Liver (tissue), 9 donors: ENCODE measurements around the gene TEX28. TPM values are rescaled to one million over a fixed set of nuclear protein-coding genes. Genes with fewer than 3 reads are reported as not detected.
"Not testable (repeated sequence)": the region's sequence is repeated elsewhere in the genome, so short reads cannot be mapped to it uniquely, and the experiment has no call there.

Experiments used
- DNase-seq: peaks from one replicate; pipeline ENCODE4 v3.0.0-alpha.2; 2017; ENCODE audit warnings: low spot score
- H3K27ac ChIP-seq, 2 donors: one replicate each; pipeline ENCODE4 v1.7.0; 2013; ENCODE audit warnings: inconsistent platforms in 2 of 2, low read length in 2 of 2, control low read depth in 1 of 2, low read depth in 1 of 2, mild to moderate bottlenecking in 1 of 2
- H3K27me3 ChIP-seq, 4 donors: one replicate each; pipeline versions ENCODE4 v1.6.1 to v1.7.0; 2013; ENCODE audit warnings: low read length in 3 of 4, inconsistent platforms in 1 of 4, mild to moderate bottlenecking in 1 of 4, moderate library complexity in 1 of 4; ENCODE audit not compliant: control insufficient read depth in 4 of 4, insufficient read depth in 4 of 4
- H3K36me3 ChIP-seq, 4 donors: one replicate each; pipeline versions ENCODE4 v1.6.1 to v1.7.0; 2013; ENCODE audit warnings: low read length in 3 of 4, mild to moderate bottlenecking in 3 of 4, low read depth in 1 of 4, moderate library complexity in 1 of 4; ENCODE audit not compliant: control insufficient read depth in 4 of 4, insufficient read depth in 3 of 4
- H3K4me1 ChIP-seq, 4 donors: one replicate each; pipeline versions ENCODE4 v1.6.1 to v1.7.0; 2013; ENCODE audit warnings: low read length in 3 of 4, mild to moderate bottlenecking in 3 of 4, moderate library complexity in 1 of 4; ENCODE audit not compliant: control insufficient read depth in 4 of 4, insufficient read depth in 4 of 4
- H3K4me3 ChIP-seq, 3 donors: one replicate each; pipeline versions ENCODE4 v1.6.1 to v1.7.0; 2013; ENCODE audit warnings: low read length in 3 of 3, control low read depth in 1 of 3, low read depth in 1 of 3, mild to moderate bottlenecking in 1 of 3
- H3K9ac ChIP-seq, 2 donors: one replicate each; pipeline ENCODE4 v1.7.0; 2013; ENCODE audit warnings: low read length in 2 of 2, mild to moderate bottlenecking in 2 of 2, moderate library complexity in 2 of 2, control low read depth in 1 of 2, low read depth in 1 of 2
- H3K9me3 ChIP-seq, 4 donors: one replicate each; pipeline versions ENCODE4 v1.6.1 to v1.7.0; 2013; ENCODE audit warnings: low read length in 3 of 4; ENCODE audit not compliant: control insufficient read depth in 4 of 4
- ATF3 ChIP-seq: IDR thresholded peaks from 2 replicates; pipeline ENCODE4 v1.6.1; 2016; ENCODE audit warnings: antibody characterized with exemption
- CTCF ChIP-seq: fragments of 150-350 bp; IDR thresholded peaks from 2 replicates; pipeline ENCODE4 v1.5.1; 2017; ENCODE audit warnings: improper control_type of control experiment, low read depth, low read length; ENCODE audit not compliant: missing input control
- EGR1 ChIP-seq, 2 donors: IDR thresholded peaks; 2 replicates each; pipeline ENCODE4 v1.6.1; 2016 to 2018; ENCODE audit warnings: antibody characterized with exemption in 2 of 2, low read depth in 2 of 2
- FOXA1 ChIP-seq: IDR thresholded peaks from 2 replicates; pipeline ENCODE4 v1.6.1; 2016; ENCODE audit warnings: antibody characterized with exemption
- FOXA2 ChIP-seq: IDR thresholded peaks from 2 replicates; pipeline ENCODE4 v1.6.1; 2016; ENCODE audit warnings: antibody characterized with exemption
- GABPA ChIP-seq, 2 donors: IDR thresholded peaks in 1 of 2; conservative IDR thresholded peaks in 1 of 2; 2 replicates each; pipeline ENCODE4 v1.6.1; 2016; ENCODE audit warnings: antibody characterized with exemption in 2 of 2, mild to moderate bottlenecking in 1 of 2, moderate library complexity in 1 of 2
- HNF4A ChIP-seq, 2 donors: conservative IDR thresholded peaks; 2 replicates each; pipeline ENCODE4 v1.6.1; 2016; ENCODE audit warnings: antibody characterized with exemption in 2 of 2, mild to moderate bottlenecking in 2 of 2
- HNF4G ChIP-seq: IDR thresholded peaks from 2 replicates; pipeline ENCODE4 v1.6.1; 2016; ENCODE audit warnings: antibody characterized with exemption
- JUND ChIP-seq, 2 donors: IDR thresholded peaks; 2 replicates each; pipeline ENCODE4 v1.6.1; 2016; ENCODE audit warnings: antibody characterized with exemption in 2 of 2
- MAX ChIP-seq: IDR thresholded peaks from 2 replicates; pipeline ENCODE4 v1.6.1; 2016; ENCODE audit warnings: antibody characterized with exemption
- NR2F2 ChIP-seq: IDR thresholded peaks from 2 replicates; pipeline ENCODE4 v1.6.1; 2016; ENCODE audit warnings: antibody characterized with exemption
- RAD21 ChIP-seq, 2 donors: IDR thresholded peaks; 2 replicates each; pipeline ENCODE4 v1.6.1; 2016; ENCODE audit warnings: antibody characterized with exemption in 2 of 2, mild to moderate bottlenecking in 2 of 2
- REST ChIP-seq: IDR thresholded peaks from 2 replicates; pipeline ENCODE4 v1.6.1; 2016; ENCODE audit warnings: antibody characterized with exemption, mild to moderate bottlenecking
- RXRA ChIP-seq, 2 donors: IDR thresholded peaks; 2 replicates each; pipeline ENCODE4 v1.6.1; 2017 to 2018; ENCODE audit warnings: antibody characterized with exemption in 2 of 2, mild to moderate bottlenecking in 1 of 2
- SP1 ChIP-seq: IDR thresholded peaks from 2 replicates; pipeline ENCODE4 v1.6.1; 2018; ENCODE audit warnings: antibody characterized with exemption, mild to moderate bottlenecking
- TAF1 ChIP-seq: conservative IDR thresholded peaks from 2 replicates; pipeline ENCODE4 v1.6.1; 2016; ENCODE audit warnings: antibody characterized with exemption, mild to moderate bottlenecking
- YY1 ChIP-seq: IDR thresholded peaks from 2 replicates; pipeline ENCODE4 v1.6.1; 2016; ENCODE audit warnings: antibody characterized with exemption, mild to moderate bottlenecking
- ZBTB33 ChIP-seq: IDR thresholded peaks from 2 replicates; pipeline ENCODE4 v1.6.1; 2016; ENCODE audit warnings: antibody characterized with exemption
- WGBS: extraction: QIAGEN DNeasy Blood & Tissue Kit; methylation state at CpG from one replicate; pipeline ENCODE4 v1.1.7; 2013; 5-methylcytosine and 5-hydroxymethylcytosine counted together
- polyA plus RNA-seq, 2 donors: library from polyadenylated mRNA; stranded (reverse) in 1 of 2; unstranded in 1 of 2; fragments of 200-250 nt in 1 of 2; fragments of >200 nt in 1 of 2; fragmentation: Nextera tagmentation in 1 of 2; extraction: Ambion mirVana in 1 of 2; gene quantifications; one replicate each; pipeline versions ENCODE4 v1.2.1 to v1.2.3, GENCODE V29; 2013 to 2015
- total RNA-seq, 2 donors: library from RNA; depleted of rRNA; stranded (reverse); fragments of >200 nt; gene quantifications; one replicate each; pipeline ENCODE4 v1.2.3, GENCODE V29; 2014
- donor health status: healthy.
- donor health status: healthy.
- donor health status: healthy.
- donor health status: healthy.
- donor health status: healthy.

The TEX28 gene
- total and polyA plus RNA-seq, 4 donors, result not detected

- Histone ChIP-seq H3K9me3 (no peaks in the 10 kb centered on the region), H3K27ac (no peak within 1 kb of the TSS), H3K4me3 (no peak within 1 kb of the TSS), H3K27me3 (no peaks in the 10 kb centered on the region), H3K36me3 (no peaks in the 10 kb centered on the region), H3K9ac (no peak within 1 kb of the TSS), H3K4me1 (no peaks in the 10 kb centered on the region)
- TF ChIP-seq FOXA1, result no peak
- TF ChIP-seq RAD21 (IDR thresholded peaks at IDR 0.05), result no peak
- TF ChIP-seq MAX, result no peak
- TF ChIP-seq ATF3, result no peak
- no peak for TF ChIP-seq FOXA2
- no peak for TF ChIP-seq RXRA (IDR thresholded peaks at IDR 0.05)
- TF ChIP-seq YY1, result no peak
- no peak for TF ChIP-seq ZBTB33
- TF ChIP-seq NR2F2, result no peak
- TF ChIP-seq HNF4A (conservative IDR thresholded peaks at IDR 0.05), result no peak
- no peak for TF ChIP-seq JUND (IDR thresholded peaks at IDR 0.05)
- TF ChIP-seq SP1, result no peak
- no peak for TF ChIP-seq GABPA (IDR thresholded peaks at IDR 0.05 in 1 of 2, conservative IDR thresholded peaks at IDR 0.05 in 1 of 2)
- no peak for TF ChIP-seq HNF4G
- no peak for TF ChIP-seq CTCF
- no peak for TF ChIP-seq REST
- TF ChIP-seq TAF1, result no peak
- TF ChIP-seq EGR1 (IDR thresholded peaks at IDR 0.05; ENCODE audit: low read depth in 2 of 2), result no peak
- DNase-seq, result no peak
- WGBS, result 97% methylated on average over 37 of the region's 37 CpGs
Measured at GRCh38 chrX:154295664-154296310, 863 bp upstream of the TEX28 start, which contains the start of gene TKTL1. Gene TKTL1 (plus strand): TSS chrX:154295795. CDS start chrX:154295860, 65 bp downstream.

- H3K27me3 ChIP-seq, H3K27ac ChIP-seq, H3K36me3 ChIP-seq, H3K9me3 ChIP-seq, DNase-seq, H3K4me1 ChIP-seq, H3K4me3 ChIP-seq, H3K9ac ChIP-seq: not testable (repeated sequence)
- no CpG with 5 or more reads among the region's 10 CpGs for WGBS
Measured at GRCh38 chrX:154286406-154286805, 8.5 kb downstream of the TEX28 start.

- DNase-seq, H3K27ac ChIP-seq, H3K9me3 ChIP-seq, H3K9ac ChIP-seq, H3K4me3 ChIP-seq, H3K27me3 ChIP-seq, H3K36me3 ChIP-seq, H3K4me1 ChIP-seq: not testable (repeated sequence)
- no CpG with 5 or more reads among the region's 23 CpGs for WGBS
Measured at GRCh38 chrX:154284489-154285338, 10.2 kb downstream of the TEX28 start.
